HG03354 (cell line): ENCODE data around the gene AXIN2.
"Not testable (repeated sequence)": the region's sequence is repeated elsewhere in the genome, so short reads cannot be mapped to it uniquely, and the experiment has no call there.

Source experiments
- ATAC-seq: cut with Tn5 transposase; IDR thresholded peaks from one replicate; pipeline ENCODE4 v1.9.1; 2021; ENCODE audit warnings: mild to moderate bottlenecking; ENCODE audit not compliant: unreplicated experiment, poor library complexity, severe bottlenecking

AXIN2 gene

DNA sequence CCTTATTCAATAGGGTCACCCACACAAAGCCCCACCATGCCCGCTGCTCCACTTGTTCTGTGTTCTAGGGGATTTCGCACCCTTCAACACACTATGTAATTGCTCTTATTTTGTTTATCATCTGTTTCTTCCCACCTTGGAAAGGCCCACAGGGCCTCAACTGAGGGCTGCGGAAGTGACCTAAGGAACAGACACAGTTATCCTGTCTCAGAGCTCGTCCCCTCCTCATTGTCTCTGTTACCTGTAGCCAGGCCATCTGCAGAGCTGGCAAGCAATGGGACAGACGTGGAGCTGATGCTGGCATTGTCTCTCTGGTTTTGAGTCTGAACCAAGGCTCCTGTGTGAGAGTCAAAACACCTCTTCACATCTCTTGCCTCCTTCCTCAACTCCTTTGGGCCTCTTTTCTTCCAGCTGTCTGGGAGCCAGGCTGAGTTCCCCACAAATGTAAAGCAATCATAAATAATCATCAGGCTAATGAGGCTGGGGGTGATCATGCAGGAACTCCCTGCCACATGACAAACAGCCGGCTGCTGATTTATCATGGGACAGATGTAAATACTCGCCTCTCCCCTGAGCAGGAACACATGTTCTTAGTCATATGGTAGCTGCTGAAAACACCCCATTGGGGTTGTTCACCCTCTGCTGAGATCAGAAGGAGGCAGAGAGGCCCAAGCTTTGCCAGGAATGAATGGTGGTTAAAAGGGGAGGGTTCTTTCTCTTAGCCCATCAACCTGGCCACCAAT lies 71.9 kb downstream of the AXIN2 start:
- no peak for ATAC-seq

DNA sequence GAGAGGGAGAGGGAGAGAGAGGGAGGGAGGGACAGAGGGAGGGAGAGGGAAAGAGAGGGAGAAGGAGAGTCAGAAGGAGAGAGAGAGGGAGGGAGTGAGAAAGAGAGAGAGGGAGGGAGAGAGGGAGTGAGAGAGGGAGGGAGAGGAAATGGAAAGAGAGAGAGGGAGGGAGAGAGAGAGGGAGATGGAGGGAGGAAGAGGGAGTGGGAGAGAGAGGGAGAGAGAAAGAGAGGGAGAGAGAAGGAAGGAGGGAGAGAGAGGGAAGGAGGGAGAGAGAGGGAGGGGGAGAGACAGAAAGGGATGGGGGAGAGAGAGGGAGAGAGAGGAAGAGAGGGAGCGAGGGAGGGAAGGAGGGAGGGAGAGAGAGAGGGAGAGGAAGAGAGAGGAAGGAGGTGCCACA lies 72.8 kb downstream of the AXIN2 start:
- ATAC-seq: no peak

DNA sequence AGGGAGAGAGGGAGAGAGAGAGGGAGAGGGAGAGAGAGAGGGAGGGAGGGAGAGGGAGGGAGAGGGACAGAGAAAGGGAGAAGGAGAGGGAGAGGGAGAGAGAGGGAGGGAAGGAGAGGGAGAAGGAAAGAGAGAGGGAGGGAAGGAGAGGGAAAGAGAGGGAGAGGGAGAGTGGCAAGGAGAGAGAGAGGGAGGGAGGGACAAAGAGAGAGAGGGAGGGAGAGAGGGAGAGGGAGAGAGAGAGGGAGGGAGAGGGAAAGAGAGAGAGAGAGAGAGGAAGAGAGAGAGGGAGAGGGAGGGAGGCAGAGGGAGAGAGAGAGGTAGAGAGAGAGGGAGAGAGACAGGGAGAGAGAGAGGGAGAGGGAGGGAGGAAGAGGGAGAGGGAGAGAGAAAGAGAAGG lies 73.5 kb downstream of the AXIN2 start:
- no peak for ATAC-seq

DNA sequence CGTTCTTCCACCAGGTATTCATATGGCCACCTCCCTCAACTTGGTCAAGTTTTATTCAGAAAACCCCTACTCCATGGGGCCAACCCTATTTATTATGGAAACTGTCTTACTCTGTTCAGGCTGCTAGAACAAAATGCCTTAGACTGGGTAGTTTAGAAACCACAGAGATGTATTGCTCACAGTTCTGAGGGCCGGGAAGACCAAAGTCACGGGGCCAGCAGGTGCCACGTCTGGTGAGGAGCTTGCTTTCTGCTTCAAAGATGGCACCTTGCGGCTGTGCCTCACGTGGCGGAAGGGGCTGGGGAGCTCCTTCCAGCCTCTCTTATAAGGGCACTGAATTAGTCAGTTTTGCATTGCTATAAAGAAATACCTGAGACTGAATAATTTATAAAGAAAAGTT lies 74.3 kb downstream of the AXIN2 start:
- no peak for ATAC-seq

DNA sequence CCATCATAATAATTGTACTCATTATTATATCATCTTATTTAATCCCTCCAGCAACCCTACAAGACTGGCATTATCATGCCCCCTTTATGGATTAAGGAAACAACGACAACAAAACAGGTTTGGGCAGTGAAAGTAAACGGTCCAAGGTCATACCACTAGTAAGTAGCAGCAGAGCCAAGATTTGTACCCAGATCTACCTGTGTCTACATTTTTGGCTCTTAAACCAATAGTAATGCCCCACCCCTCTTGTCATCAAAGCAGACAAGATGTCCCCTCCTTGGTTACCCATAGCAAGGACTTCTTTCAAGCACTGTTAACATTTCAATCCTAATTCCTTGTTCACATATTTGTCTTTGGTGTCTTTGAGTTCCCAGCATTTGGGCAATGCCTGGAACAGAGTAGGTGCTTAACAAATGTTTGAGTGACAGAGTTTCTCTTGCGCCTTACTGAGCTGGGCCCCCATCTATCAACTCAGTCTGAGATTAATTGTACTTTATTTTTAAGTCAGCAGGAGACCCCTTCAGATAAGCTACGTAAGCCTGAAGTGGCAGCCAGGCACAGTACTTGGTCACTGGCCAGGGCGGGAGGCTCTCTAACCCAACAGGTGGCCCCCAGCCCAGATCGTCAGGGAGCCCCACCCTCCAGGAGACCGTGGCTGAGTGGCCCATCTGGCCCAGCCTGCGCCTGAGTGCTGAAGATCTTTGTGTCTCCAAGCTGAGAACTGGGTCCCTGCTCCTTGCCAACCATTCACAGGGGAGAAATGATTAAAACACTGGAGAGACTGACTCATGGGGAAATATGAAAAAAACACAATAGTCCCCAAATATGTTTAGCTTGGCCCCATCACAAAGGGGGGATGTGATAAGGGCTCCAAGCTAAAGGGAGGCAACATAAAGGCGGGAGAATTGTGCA lies 75.8 kb downstream of the AXIN2 start:
- no peak for ATAC-seq

DNA sequence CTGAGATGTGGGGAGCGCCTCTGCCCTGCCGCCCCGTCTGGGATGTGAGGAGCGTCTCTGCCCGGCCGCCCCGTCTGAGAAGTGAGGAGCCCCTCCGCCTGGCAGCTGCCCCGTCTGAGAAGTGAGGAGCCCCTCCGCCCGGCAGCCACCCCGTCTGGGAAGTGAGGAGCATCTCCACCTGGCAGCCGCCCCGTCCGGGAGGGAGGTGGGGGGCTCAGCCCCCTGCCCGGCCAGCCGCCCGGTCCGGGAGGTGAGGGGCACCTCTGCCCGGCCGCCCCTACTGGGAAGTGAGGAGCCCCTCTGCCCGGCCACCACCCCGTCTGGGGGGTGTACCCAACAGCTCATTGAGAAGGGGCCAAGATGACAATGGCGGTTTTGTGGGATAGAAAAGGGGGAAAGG lies 77.0 kb downstream of the AXIN2 start:
- ATAC-seq: not testable (repeated sequence)

DNA sequence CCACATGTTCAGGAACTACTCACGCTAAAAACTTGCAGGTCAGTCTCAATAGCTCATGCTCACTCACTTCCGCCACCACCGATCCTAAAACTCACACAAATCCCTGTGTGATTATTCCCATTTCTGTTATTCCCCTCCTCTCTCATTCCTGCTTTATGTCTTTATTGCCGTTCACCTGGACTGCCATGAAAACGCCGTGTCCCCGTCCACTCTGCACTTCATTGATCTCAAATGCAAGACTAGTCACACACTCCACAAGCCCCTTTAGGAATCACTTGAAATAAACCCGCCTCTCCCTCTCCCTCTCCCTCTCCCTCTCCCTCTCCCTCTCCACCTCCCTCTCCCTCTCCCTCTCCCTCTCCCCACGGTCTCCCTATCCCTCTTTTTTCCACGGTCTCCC lies 78.0 kb downstream of the AXIN2 start:
- ATAC-seq: no peak

DNA sequence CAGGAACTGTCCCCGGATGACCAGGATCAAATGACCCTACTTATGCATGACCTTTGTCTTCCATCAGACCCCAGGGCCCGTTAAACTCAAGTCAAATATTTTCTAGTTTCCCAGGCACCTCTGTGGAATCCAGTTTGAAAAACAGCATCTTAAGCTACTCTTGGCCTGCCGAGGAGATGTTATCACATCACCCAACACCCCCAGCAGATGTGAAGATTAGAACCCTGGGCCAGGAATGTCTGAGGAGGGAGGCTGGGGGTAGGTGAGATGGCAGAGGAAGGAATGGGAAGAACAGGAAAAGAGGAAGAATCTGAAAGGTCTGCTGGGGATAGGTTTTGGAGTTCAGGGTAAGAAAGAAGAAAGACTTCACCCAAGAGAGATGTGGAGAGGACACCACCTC lies 79.2 kb downstream of the AXIN2 start:
- ATAC-seq: no peak

DNA sequence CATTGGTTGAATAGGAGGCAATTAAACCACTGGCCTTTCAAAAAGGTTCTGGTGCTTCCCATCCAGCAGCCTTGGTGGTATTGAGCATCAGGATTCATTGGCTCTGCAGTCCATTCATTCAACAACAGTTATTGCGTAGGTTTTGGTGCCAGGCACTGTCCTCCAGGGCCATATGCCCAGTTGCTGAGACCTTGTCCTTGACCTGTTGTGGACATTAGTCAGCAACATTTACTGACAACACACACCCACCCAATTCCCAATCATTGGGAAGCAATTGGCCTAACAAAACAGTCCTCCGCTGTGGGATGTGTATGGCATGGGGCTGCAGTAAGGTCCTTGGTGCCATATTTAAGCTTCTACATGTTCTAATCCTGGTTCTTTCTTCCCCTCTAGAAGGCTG lies 82.2 kb downstream of the AXIN2 start:
- no peak for ATAC-seq
